ENCODE results near the gene IL1RL1.
"Not testable (repeated sequence)": the region's sequence is repeated elsewhere in the genome, so short reads cannot be mapped to it uniquely, and the experiment has no call there.

DNA sequence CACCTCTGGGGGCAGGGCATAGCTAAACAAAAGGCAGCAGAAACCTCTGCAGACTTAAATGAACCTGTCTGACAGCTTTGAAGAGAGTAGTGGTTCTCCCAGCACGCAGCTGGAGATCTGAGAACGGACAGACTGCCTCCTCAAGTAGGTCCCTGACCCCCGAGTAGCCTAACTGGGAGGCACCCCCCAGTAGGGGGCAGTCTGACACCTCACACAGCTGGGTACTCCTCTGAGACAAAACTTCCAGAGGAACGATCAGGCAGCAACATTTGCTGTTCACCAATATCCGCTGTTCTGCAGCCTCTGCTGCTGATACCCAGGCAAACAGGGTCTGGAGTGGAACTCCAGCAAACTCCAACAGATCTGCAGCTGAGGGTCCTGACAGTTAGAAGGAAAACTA, 13.6 kb downstream of the IL1RL1 start:
- TF ChIP-seq, protein P1, sequence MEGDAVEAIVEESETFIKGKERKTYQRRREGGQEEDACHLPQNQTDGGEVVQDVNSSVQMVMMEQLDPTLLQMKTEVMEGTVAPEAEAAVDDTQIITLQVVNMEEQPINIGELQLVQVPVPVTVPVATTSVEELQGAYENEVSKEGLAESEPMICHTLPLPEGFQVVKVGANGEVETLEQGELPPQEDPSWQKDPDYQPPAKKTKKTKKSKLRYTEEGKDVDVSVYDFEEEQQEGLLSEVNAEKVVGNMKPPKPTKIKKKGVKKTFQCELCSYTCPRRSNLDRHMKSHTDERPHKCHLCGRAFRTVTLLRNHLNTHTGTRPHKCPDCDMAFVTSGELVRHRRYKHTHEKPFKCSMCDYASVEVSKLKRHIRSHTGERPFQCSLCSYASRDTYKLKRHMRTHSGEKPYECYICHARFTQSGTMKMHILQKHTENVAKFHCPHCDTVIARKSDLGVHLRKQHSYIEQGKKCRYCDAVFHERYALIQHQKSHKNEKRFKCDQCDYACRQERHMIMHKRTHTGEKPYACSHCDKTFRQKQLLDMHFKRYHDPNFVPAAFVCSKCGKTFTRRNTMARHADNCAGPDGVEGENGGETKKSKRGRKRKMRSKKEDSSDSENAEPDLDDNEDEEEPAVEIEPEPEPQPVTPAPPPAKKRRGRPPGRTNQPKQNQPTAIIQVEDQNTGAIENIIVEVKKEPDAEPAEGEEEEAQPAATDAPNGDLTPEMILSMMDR (IDR thresholded peaks at IDR 0.05): not testable (repeated sequence)
- not testable (repeated sequence) for TF ChIP-seq POLR2A, POLR2AphosphoS5 (IDR thresholded peaks at IDR 0.05)
